GM12892 (cell line): ENCODE measurements around the gene PLEKHM3.
"Not testable (repeated sequence)": the region's sequence is repeated elsewhere in the genome, so short reads cannot be mapped to it uniquely, and the experiment has no call there.

ENCODE experiments used
- DNase-seq: peaks from one replicate; pipeline ENCODE4 v3.0.0; 2011; ENCODE audit not compliant: insufficient read length
- FAIRE-seq: peaks from 2 replicates; lab custom pipeline; 2011; peaks lifted over from hg19 to GRCh38; lab: Jason Lieb, UNC
- POLR2A ChIP-seq: IDR thresholded peaks from 2 replicates; pipeline ENCODE4 v1.6.1; 2011; ENCODE audit warnings: low read depth, low read length, control low read depth
- POLR2AphosphoS5 ChIP-seq: IDR thresholded peaks from 2 replicates; pipeline ENCODE4 v1.6.1; 2011; ENCODE audit warnings: low read depth, low read length, control low read depth
- TAF1 ChIP-seq: IDR thresholded peaks from 2 replicates; pipeline ENCODE4 v1.6.1; 2011; ENCODE audit warnings: low read depth, mild to moderate bottlenecking, control low read depth, low read length, borderline replicate concordance

The PLEKHM3 gene

GRCh38 chr2:207926133-207926988 lies 99.0 kb downstream of the PLEKHM3 start:
- TF ChIP-seq POLR2A (no peak), TAF1 (no peak), POLR2AphosphoS5 (no peak)
- no peak for DNase-seq
- FAIRE-seq, result no peak

- DNase-seq (no peak), FAIRE-seq (no peak)
- TF ChIP-seq POLR2A, result no peak
- no peak for TF ChIP-seq POLR2AphosphoS5
- TF ChIP-seq TAF1, result no peak
Observed at GRCh38 chr2:207925601-207926000, 99.7 kb downstream of the PLEKHM3 start.

GRCh38 chr2:207921606-207922005 lies 103.7 kb downstream of the PLEKHM3 start:
- FAIRE-seq (no peak), DNase-seq (no peak)
- TF ChIP-seq TAF1, result no peak
- no peak for TF ChIP-seq POLR2A
- TF ChIP-seq POLR2AphosphoS5, result no peak

GRCh38 chr2:207920721-207921120 lies 104.6 kb downstream of the PLEKHM3 start:
- TF ChIP-seq POLR2AphosphoS5 (no peak), POLR2A (no peak), TAF1 (no peak)
- FAIRE-seq (no peak), DNase-seq (no peak)

- FAIRE-seq, result no peak
- DNase-seq, result no peak
Observed at GRCh38 chr2:207920321-207920720, 105.0 kb downstream of the PLEKHM3 start.

GRCh38 chr2:207919164-207919919 lies 106.0 kb downstream of the PLEKHM3 start:
- FAIRE-seq (no peak), DNase-seq (no peak)
- TF ChIP-seq POLR2A (no peak), POLR2AphosphoS5 (no peak), TAF1 (no peak)

More at GRCh38 chr2:207920321-207920720, 105.0 kb downstream of the PLEKHM3 start:
- TF ChIP-seq TAF1 (no peak), POLR2AphosphoS5 (no peak), POLR2A (no peak)

- FAIRE-seq (no peak), DNase-seq (no peak)
- TF ChIP-seq POLR2AphosphoS5 (no peak), POLR2A (no peak)
Observed at GRCh38 chr2:207914716-207915115, 110.6 kb downstream of the PLEKHM3 start.

GRCh38 chr2:207913772-207914358 lies 111.5 kb downstream of the PLEKHM3 start:
- no peak for TF ChIP-seq POLR2A
- no peak for TF ChIP-seq TAF1
- no peak for TF ChIP-seq POLR2AphosphoS5
- FAIRE-seq (no peak), DNase-seq (no peak)

- DNase-seq (no peak), FAIRE-seq (no peak)
- no peak for TF ChIP-seq TAF1
- TF ChIP-seq POLR2A, result no peak
- no peak for TF ChIP-seq POLR2AphosphoS5
Observed at GRCh38 chr2:207911856-207912255, 113.5 kb downstream of the PLEKHM3 start.

GRCh38 chr2:207911215-207911614 lies 114.1 kb downstream of the PLEKHM3 start:
- FAIRE-seq (no peak), DNase-seq (no peak)
- TF ChIP-seq POLR2A (no peak), TAF1 (no peak), POLR2AphosphoS5 (no peak)

GRCh38 chr2:207906495-207906894 lies 118.8 kb downstream of the PLEKHM3 start:
- FAIRE-seq, DNase-seq: not testable (repeated sequence)

- DNase-seq (no peak), FAIRE-seq (no peak)
- TF ChIP-seq TAF1 (no peak), POLR2A (no peak), POLR2AphosphoS5 (no peak)
Observed at GRCh38 chr2:207905546-207905945, 119.8 kb downstream of the PLEKHM3 start.
